Measurements from ENCODE around the gene CD63.

- TF ChIP-seq CTCF (IDR thresholded peaks at IDR 0.05) (no peak), POLR2A (IDR thresholded peaks at IDR 0.05) (no peak)
Observed at GRCh38 chr12:55704824-55705718, 23.7 kb downstream of the CD63 start.

Data from thyroid gland (tissue), 4 donors.